NCI-H524 treated with DMSO at 0.1 percent for 48 hours (cell line): Measurements from ENCODE around the gene TAAR6.
"Not testable (repeated sequence)": the region's sequence is repeated elsewhere in the genome, so short reads cannot be mapped to it uniquely, and the experiment has no call there.

ENCODE experiments used
- DNase-seq: peaks from one replicate; lab custom pipeline; 2025; lab: John Stamatoyannopoulos, UW

TAAR6 gene

DNA sequence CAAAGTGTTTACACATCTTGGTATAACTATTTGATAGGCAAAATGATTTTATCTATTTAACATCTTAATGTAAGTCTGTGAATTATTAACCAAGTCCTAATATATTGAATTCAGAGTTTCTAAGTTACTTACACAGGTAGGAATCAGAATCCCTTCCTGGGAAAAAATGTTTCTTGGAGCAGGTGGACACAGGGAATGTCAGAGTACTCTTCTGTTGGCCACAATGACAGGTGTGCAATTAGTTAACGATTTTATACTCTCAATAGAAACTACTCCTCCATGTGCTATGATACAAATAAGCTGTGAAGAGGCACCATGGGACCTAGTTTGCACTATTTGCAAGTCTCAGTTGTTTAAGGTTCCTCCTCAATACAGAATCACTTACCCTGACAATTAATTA, 20.2 kb downstream of the TAAR6 start:
- DNase-seq = no peak

- no peak for DNase-seq
Measured at GRCh38 chr6:132592855-132593254, 22.7 kb downstream of the TAAR6 start.

DNA sequence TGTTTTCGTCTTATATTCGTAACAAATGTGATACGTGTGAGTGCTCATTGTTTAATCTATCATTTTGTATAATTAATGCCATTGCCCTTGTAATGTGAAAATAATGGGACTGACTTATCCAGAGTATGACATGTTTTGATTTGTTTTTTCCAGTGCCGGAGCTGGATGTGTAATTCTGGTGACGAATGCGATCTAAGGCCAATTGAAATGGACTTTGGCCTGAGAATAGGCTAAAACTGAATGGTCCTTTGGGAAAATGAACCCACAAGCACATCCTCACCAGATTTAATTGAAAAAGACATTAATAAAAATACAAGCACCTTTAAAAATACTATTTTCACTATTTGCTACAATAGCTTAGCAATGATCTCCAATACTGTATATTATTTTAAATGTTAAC, 26.1 kb downstream of the TAAR6 start:
- no peak for DNase-seq

DNA sequence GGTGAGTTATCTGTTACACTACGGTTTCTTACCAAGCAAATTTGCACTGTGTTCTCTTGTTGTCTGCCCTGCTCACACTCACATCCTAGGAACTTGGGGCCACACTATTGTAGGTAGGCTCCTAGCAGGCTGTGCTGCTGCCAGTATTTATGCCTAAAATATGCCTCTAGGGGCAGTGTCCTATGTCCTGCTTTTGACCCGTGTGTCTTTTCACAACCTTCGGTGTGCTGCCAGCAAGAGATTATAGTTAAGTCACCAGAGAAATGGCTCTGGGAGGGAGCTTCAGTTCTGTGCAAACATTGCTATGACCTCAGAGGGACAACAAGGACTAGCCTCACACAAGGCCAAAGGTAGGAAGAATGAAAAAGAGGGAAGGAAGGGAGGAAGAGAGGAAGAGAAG, 28.4 kb downstream of the TAAR6 start:
- no peak for DNase-seq

GRCh38 chr6:132600900-132601299, 30.8 kb downstream of the TAAR6 start:
- not testable (repeated sequence) for DNase-seq

GRCh38 chr6:132604635-132605152, 34.6 kb downstream of the TAAR6 start:
- DNase-seq = peak; percentile 47

GRCh38 chr6:132607544-132608233, 37.6 kb downstream of the TAAR6 start:
- DNase-seq = no peak

DNA sequence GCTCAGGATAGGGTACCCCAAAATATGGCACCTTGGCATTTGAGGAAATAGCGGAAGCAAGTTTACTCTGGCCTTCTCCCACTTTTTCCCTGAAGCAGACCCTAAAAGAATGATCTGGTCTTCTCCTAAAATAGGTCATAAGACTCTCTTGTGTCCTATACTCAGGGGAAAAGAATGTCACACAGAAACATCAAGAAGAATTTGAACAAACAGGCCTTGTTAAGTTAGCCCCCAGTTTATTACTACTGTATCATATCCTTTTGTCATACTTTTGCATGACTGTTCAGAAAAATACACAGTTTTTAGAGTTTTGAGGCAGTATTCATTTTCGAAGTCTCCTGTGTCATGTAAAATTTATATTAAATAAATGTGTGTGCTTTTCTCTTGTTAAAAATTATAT, 41.5 kb downstream of the TAAR6 start:
- no peak for DNase-seq

DNA sequence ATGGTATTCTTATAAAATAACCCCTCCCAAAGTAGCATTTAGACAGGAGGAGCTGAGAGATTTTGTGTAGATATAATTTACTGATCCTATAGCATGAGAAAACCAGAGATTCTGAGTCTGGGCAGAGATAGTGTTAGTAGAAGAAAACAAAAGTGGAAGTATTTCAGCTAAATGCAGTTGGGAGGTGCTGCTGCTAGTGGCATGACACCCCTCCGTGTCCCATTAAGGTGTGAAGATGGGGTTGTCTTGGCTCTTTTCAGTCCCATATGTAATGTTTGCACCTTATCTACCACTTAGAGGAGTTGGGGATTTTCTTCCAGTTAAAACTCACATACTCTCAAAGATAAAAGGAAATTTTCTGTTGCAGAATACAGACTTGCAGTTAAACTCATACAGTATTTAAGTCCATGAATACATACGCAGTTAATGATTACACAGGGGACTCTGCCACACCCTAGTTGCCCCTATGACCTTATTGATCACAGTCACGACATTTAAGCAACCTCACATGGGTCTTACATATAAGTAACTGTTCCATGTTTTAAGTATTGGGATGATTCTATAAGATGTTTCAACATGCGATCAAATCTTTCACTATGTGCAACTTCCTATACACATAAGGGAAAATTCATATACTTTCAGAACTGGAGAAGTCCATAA, 42.5 kb downstream of the TAAR6 start:
- DNase-seq = no peak

DNA sequence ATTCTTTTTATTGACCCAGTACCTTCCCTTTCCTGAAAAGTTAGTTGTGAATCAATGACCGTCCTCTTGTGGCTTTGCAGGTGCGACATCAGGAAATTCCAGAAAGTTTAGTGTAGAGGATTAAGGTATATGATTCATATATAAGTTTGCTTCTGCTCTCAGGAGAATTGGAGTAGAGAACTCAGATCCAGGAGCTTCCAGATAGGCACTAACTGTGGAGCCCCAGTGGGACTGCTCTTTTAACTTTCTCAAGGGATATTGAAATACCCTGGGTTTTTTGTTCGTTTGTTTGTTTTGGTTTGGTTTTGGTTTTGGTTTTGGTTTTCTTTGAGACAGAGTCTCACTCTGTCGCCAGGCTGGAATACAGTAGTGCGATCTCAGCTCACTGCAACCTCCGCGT, 44.4 kb downstream of the TAAR6 start:
- DNase-seq = no peak

- no peak for DNase-seq
Measured at GRCh38 chr6:132616677-132617076, 46.6 kb downstream of the TAAR6 start.
